ENCODE measurements around the gene PPM1L.

Gene PPM1L

GRCh38 chr3:161104561-161105551 lies 348.8 kb downstream of the PPM1L start, which contains the start of gene B3GALNT1:
Gene B3GALNT1, minus strand, starts transcription at chr3:161105349. Its CDS starts 18,595 bp downstream, at chr3:161086754.
- peaks cover 34% of the 10 kb centered on the region for H3K27me3 ChIP-seq (ENCODE audit: insufficient read depth, low read length)
- peaks cover 5% of the 10 kb centered on the region; the same call in 1 of the 2 replicates for H3K4me1 ChIP-seq (ENCODE audit: insufficient read depth, low read length)
- H3K36me3 ChIP-seq (ENCODE audit: insufficient read depth, low read length): peaks cover 3% of the 10 kb centered on the region; the same call in 1 of the 2 replicates
- 3% methylated on average over 97 of the region's 97 CpGs for WGBS
- no peak within 1 kb of the TSS for H3K27ac ChIP-seq (ENCODE audit: low read depth, low read length)
- no peaks in the 10 kb centered on the region for H3K9me3 ChIP-seq (ENCODE audit: insufficient read depth, low read depth, low read length)
- H3K4me3 ChIP-seq (ENCODE audit: low read length): peak within 1 kb of the TSS; percentile 68
- peak within 1 kb of the TSS; percentile 80 for H3K9ac ChIP-seq (ENCODE audit: low read depth, low read length)

- Histone ChIP-seq H3K27me3 (ENCODE audit: insufficient read depth, low read length) (peaks cover 34% of the 10 kb centered on the region), H3K9me3 (ENCODE audit: insufficient read depth, low read depth, low read length) (no peaks in the 10 kb centered on the region), H3K36me3 (ENCODE audit: insufficient read depth, low read length) (peaks cover 3% of the 10 kb centered on the region; the same call in 1 of the 2 replicates), H3K4me1 (ENCODE audit: insufficient read depth, low read length) (peaks cover 5% of the 10 kb centered on the region; the same call in 1 of the 2 replicates), H3K4me3 (ENCODE audit: low read length) (no peak overlapping the region), H3K9ac (ENCODE audit: low read depth, low read length) (no peak overlapping the region), H3K27ac (ENCODE audit: low read depth, low read length) (no peak overlapping the region)
- WGBS: no CpG with 5 or more reads among the region's 1 CpG
Observed at GRCh38 chr3:161107311-161107710, 351.3 kb downstream of the PPM1L start.

- H3K4me3 ChIP-seq (ENCODE audit: low read length): no peak overlapping the region
- H3K27ac ChIP-seq (ENCODE audit: low read depth, low read length): no peak overlapping the region
- H3K27me3 ChIP-seq (ENCODE audit: insufficient read depth, low read length): peaks cover 29% of the 10 kb centered on the region
- WGBS: 92% methylated on average over 1 of the region's 1 CpG
- H3K36me3 ChIP-seq (ENCODE audit: insufficient read depth, low read length): no peaks in the 10 kb centered on the region
- H3K9me3 ChIP-seq (ENCODE audit: insufficient read depth, low read depth, low read length): no peaks in the 10 kb centered on the region
- H3K9ac ChIP-seq (ENCODE audit: low read depth, low read length): no peak overlapping the region
- peaks cover 5% of the 10 kb centered on the region; the same call in 1 of the 2 replicates for H3K4me1 ChIP-seq (ENCODE audit: insufficient read depth, low read length)
Observed at GRCh38 chr3:161108840-161109239, 352.8 kb downstream of the PPM1L start.

GRCh38 chr3:161117646-161118045 lies 361.6 kb downstream of the PPM1L start:
- Histone ChIP-seq H3K27me3 (ENCODE audit: insufficient read depth, low read length) (no peaks in the 10 kb centered on the region), H3K4me3 (ENCODE audit: low read length) (no peak overlapping the region), H3K9me3 (ENCODE audit: insufficient read depth, low read depth, low read length) (peaks cover 32% of the 10 kb centered on the region), H3K4me1 (ENCODE audit: insufficient read depth, low read length) (no peaks in the 10 kb centered on the region), H3K27ac (ENCODE audit: low read depth, low read length) (no peak overlapping the region), H3K36me3 (ENCODE audit: insufficient read depth, low read length) (no peaks in the 10 kb centered on the region), H3K9ac (ENCODE audit: low read depth, low read length) (no peak overlapping the region)
- 93% methylated on average over 2 of the region's 3 CpGs for WGBS

- Histone ChIP-seq H3K4me3 (ENCODE audit: low read length) (no peak overlapping the region), H3K9me3 (ENCODE audit: insufficient read depth, low read depth, low read length) (peaks cover 19% of the 10 kb centered on the region), H3K4me1 (ENCODE audit: insufficient read depth, low read length) (no peaks in the 10 kb centered on the region), H3K36me3 (ENCODE audit: insufficient read depth, low read length) (no peaks in the 10 kb centered on the region), H3K27me3 (ENCODE audit: insufficient read depth, low read length) (no peaks in the 10 kb centered on the region), H3K27ac (ENCODE audit: low read depth, low read length) (no peak overlapping the region), H3K9ac (ENCODE audit: low read depth, low read length) (no peak overlapping the region)
- 86% methylated on average over 1 of the region's 2 CpGs for WGBS
Observed at GRCh38 chr3:161126495-161126894, 370.5 kb downstream of the PPM1L start.

Measured in HUES64 (cell line).